ENCODE data around the gene TMCO1. TPM values are rescaled to one million over a fixed set of nuclear protein-coding genes. Genes with fewer than 3 reads are reported as not detected.

Gene TMCO1
- total and polyA plus RNA-seq, 2 of the 13 experiments (the other 11 are each of a cell fraction or from before 2014, with no cell fraction given) = 106 to 119 TPM

DNA sequence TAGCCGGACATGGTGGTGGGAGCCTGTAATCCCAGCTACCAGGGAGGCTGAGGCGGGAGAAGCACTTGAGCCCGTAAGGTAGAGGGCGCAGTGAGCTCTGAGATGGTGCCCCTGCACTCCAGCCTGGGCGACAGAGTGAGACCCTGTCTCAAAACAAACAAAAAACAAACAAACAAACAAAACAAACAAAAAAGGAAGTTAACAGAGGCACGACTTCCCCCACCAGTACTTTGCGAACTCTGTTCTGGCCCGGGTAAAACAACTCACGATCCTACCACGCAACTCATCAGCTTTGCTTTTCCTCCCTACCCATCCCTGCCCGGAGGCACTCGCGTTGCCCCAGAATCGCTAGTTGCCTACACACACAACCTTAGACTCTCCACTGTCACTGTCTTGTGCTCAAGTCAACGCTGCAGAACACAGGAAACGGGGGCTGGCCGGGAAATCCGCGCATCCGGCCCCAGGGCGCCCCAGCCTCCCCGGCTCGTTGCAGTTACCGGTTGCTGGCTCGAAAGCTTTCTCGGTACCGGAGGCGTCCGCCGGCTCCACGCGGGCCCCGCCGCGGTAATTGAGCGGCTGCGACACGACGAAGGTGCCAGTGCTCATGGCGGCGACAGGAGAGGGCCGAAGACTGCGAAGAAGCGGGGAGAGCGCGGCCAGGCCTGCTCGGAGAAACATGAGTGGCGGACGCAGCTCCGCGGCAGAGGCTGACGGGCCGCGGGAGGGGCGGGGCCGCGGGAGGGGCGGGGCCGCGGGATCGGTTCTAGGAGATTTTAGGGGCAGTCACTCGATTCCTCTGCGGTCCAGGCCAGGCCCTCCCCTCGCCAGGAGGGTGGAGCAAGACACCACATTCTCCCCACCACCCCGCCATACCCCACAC, 70.5 kb downstream of the TMCO1 start, which contains the start of gene ALDH9A1 (continued):
- TF ChIP-seq TMF1 (CRISPR knock-in tag; IDR thresholded peaks at IDR 0.05; ENCODE audit: low read depth) = no peak
- peak; percentile 9 for TF ChIP-seq TEAD3 (CRISPR knock-in tag; optimal IDR thresholded peaks at IDR 0.05; ENCODE audit: borderline replicate concordance)
- TF ChIP-seq ZNF704 (CRISPR knock-in tag; IDR thresholded peaks at IDR 0.05; ENCODE audit: borderline replicate concordance) = peak; percentile 32; the same call in 1 of the 2 replicates
- no peak for TF ChIP-seq ZNF260 (CRISPR knock-in tag; IDR thresholded peaks at IDR 0.05; ENCODE audit: borderline replicate concordance, low read depth)
- TF ChIP-seq ZNF256 (CRISPR knock-in tag; conservative IDR thresholded peaks at IDR 0.05) = no peak
- peak; percentile 76; the same call in 1 of the 2 replicates for TF ChIP-seq ZNF160 (CRISPR knock-in tag; IDR thresholded peaks at IDR 0.05)
- TF ChIP-seq CREB1 (IDR thresholded peaks at IDR 0.05) = no peak
- TF ChIP-seq CREB1 (CRISPR knock-in tag; IDR thresholded peaks at IDR 0.05) = no peak
- TF ChIP-seq ZNF34 (CRISPR knock-in tag; IDR thresholded peaks at IDR 0.05; ENCODE audit: borderline replicate concordance) = no peak
- TF ChIP-seq ZNF318 (CRISPR knock-in tag; IDR thresholded peaks at IDR 0.05) = no peak
- no peak for TF ChIP-seq REST (IDR thresholded peaks at IDR 0.05; ENCODE audit: borderline replicate concordance in 1 of 2, low read depth in 1 of 2, low read length in 2 of 2)
- TF ChIP-seq ZNF503 (CRISPR knock-in tag; IDR thresholded peaks at IDR 0.05) = peak; percentile 65

Data from HepG2 (cell line).